ENCODE data around the gene PTPN1. TPM values are rescaled to one million over a fixed set of nuclear protein-coding genes. Genes with fewer than 3 reads are reported as not detected.

Gene PTPN1
- total and polyA plus RNA-seq, 4 donors = 51.4 to 80.4 (median 64.7) TPM

GRCh38 chr20:50579511-50579910, 69.3 kb downstream of the PTPN1 start:
- H3K9me3 ChIP-seq (ENCODE audit: control insufficient read depth in 4 of 4, insufficient read depth in 3 of 4, low read length in 3 of 4) = no peaks in the 10 kb centered on the region
- DNase-seq = no peak
- H3K27ac ChIP-seq (ENCODE audit: low read depth in 1 of 2, low read length in 1 of 2) = no peak overlapping the region
- H3K9ac ChIP-seq (ENCODE audit: insufficient read depth in 1 of 2, low read length in 2 of 2) = no peak overlapping the region
- no peak for ATAC-seq (ENCODE audit: insufficient read depth, low FRiP score)
- peaks cover 45 to 66% (median 55%) of the 10 kb centered on the region in 4 donors for H3K36me3 ChIP-seq (ENCODE audit: control insufficient read depth in 4 of 4, insufficient read depth in 4 of 4, low read length in 4 of 4)
- WGBS, 2 donors = 81 to 83% methylated on average over 10 of the region's 10 CpGs
- peaks cover 0 to 6% (median 0%) of the 10 kb centered on the region in 5 donors for H3K4me1 ChIP-seq (ENCODE audit: control insufficient read depth in 5 of 5, insufficient read depth in 5 of 5, low read length in 5 of 5)
- no peak for TF ChIP-seq CTCF (IDR thresholded peaks at IDR 0.05; ENCODE audit: control extremely low read depth, extremely low read depth)
- H3K27me3 ChIP-seq (ENCODE audit: control insufficient read depth in 3 of 3, insufficient read depth in 3 of 3, low read length in 2 of 3) = no peaks in the 10 kb centered on the region
- no peak overlapping the region for H3K4me3 ChIP-seq

- 61 to 62% methylated on average over 17 of the region's 17 CpGs for WGBS, 2 donors
- Histone ChIP-seq H3K9ac (ENCODE audit: insufficient read depth in 1 of 2, low read length in 2 of 2) (no peak overlapping the region), H3K9me3 (ENCODE audit: control insufficient read depth in 4 of 4, insufficient read depth in 3 of 4, low read length in 3 of 4) (no peaks in the 10 kb centered on the region), H3K36me3 (ENCODE audit: control insufficient read depth in 4 of 4, insufficient read depth in 4 of 4, low read length in 4 of 4) (peaks cover 42 to 63% (median 52%) of the 10 kb centered on the region in 4 donors), H3K27me3 (ENCODE audit: control insufficient read depth in 3 of 3, insufficient read depth in 3 of 3, low read length in 2 of 3) (no peaks in the 10 kb centered on the region), H3K4me1 (ENCODE audit: control insufficient read depth in 5 of 5, insufficient read depth in 5 of 5, low read length in 5 of 5) (peaks cover 0 to 6% (median 0%) of the 10 kb centered on the region in 5 donors), H3K27ac (ENCODE audit: low read depth in 1 of 2, low read length in 1 of 2) (no peak overlapping the region), H3K4me3 (no peak overlapping the region)
- ATAC-seq (ENCODE audit: insufficient read depth, low FRiP score) (no peak), DNase-seq (peak; percentile 61 to 69 (median 64))
- peak; percentile 56 for TF ChIP-seq CTCF (IDR thresholded peaks at IDR 0.05; ENCODE audit: control extremely low read depth, extremely low read depth)
Measured at GRCh38 chr20:50580016-50580747, 70.0 kb downstream of the PTPN1 start.

GRCh38 chr20:50580842-50581544, 70.8 kb downstream of the PTPN1 start:
- H3K4me1 ChIP-seq (ENCODE audit: control insufficient read depth in 5 of 5, insufficient read depth in 5 of 5, low read length in 5 of 5) = peaks cover 0 to 3% (median 0%) of the 10 kb centered on the region in 5 donors
- no peak overlapping the region for H3K27ac ChIP-seq (ENCODE audit: low read depth in 1 of 2, low read length in 1 of 2)
- H3K36me3 ChIP-seq (ENCODE audit: control insufficient read depth in 4 of 4, insufficient read depth in 4 of 4, low read length in 4 of 4) = peaks cover 43 to 67% (median 55%) of the 10 kb centered on the region in 4 donors
- no peaks in the 10 kb centered on the region for H3K27me3 ChIP-seq (ENCODE audit: control insufficient read depth in 3 of 3, insufficient read depth in 3 of 3, low read length in 2 of 3)
- 95 to 97% methylated on average over 21 of the region's 21 CpGs for WGBS, 2 donors
- DNase-seq = no peak
- no peak for TF ChIP-seq CTCF (IDR thresholded peaks at IDR 0.05; ENCODE audit: control extremely low read depth, extremely low read depth)
- no peaks in the 10 kb centered on the region for H3K9me3 ChIP-seq (ENCODE audit: control insufficient read depth in 4 of 4, insufficient read depth in 3 of 4, low read length in 3 of 4)
- H3K9ac ChIP-seq (ENCODE audit: insufficient read depth in 1 of 2, low read length in 2 of 2) = no peak overlapping the region
- no peak overlapping the region for H3K4me3 ChIP-seq
- ATAC-seq (ENCODE audit: insufficient read depth, low FRiP score) = no peak

All from lung (tissue), 12 donors.